HL-60/S4 (cell line): ENCODE data around the gene TUBGCP5.

ENCODE experiments used
- in situ Hi-C: fragments of 300-500 bp; cut with MboI; formaldehyde crosslinking; loops from 2 replicates; pipeline ENCODE4 v1.14.3; 2022; ENCODE audit warnings: low sequenced_read_pairs

Gene TUBGCP5

DNA sequence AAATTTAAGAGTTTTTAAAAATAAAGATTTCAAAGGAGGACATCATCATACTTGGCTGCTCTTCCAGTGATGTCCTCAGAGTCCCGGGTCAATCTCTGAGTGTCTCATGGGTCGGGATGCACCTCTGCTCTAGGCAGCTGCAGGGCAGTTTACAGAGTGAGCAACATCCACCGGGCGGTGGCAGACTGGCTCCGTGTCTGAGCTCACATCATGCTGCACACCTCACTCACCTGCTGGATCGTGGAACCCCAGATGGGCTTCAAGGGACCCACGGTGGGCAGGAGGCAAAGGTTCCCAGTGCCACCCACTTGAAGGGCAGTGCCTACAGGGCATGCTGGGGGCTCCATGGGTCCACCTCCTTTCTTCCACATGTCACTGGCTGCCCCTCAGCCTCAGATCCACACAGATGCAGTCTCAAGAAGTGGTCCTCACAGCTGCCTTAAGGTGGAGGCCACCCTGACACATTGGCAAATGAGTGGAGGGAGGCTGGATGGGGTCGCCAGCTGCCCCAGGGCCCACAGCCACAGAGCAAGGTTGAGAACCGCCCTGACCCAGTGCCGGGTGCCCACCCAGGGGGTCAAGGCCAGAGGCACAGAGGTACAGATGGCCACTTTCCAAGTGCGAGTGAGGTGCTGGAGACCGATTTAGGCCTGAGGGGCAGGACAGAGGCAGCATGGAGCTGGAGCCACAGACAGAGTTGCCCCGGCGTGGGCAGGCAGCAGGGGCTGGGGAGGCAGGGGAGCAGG, 84.4 kb downstream of the TUBGCP5 start:
- in situ Hi-C loops = no loop called here

DNA sequence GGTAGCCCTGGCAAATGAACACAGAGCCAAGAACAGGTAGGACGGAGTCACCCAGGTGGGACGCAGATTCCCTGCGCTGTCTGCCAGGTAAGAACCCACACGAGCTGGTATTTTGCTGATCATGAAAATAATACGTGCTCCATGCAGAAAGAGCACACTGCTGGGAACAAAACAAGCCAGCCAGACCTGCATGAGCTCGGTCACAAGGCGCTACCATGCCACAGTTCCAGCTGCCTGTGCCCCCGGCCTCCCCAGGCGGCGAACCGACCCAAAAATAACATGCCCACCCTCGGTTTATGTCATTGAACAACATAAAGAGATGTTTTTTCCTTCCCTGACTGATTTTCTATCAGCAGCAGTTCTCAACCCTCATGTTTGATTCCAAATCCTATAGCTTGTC, 85.0 kb downstream of the TUBGCP5 start:
- in situ Hi-C loops = no loop called here

DNA sequence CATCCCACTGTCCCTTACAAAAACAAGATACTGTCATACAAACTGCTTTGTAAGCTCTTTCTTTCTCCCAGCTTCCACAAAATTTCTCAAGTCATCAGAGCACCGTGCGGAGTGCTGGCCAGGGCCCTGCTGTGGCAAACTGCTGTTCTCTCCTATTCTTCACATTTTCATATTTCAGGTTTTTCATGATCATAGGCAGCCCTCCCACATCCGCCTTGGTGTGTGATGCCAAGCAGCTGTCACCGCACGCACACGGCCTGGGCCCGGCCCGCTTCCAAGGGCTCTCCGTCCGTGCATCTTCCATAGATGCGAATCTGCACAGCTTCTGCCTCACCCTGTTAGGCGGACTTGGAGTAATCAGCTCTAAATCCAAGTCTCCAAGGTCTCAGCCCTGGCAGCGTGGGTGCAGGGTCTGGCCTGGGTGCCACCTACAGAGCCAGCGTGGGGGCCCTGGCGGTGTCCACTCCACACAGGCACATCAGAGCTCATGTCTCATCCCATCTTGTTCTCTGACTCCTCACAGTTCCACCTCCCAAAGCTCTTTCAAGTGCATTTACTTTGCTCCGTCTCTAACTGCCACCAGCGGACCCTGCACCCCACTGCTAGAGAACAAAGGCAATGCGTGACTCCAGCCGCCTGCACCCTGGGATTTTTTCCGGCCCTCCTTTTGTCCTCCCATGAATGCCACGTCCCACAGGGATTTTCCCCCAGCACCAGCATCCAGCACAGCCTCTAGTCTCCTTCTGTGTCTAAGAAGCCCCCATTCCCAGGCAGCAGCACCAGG, 86.4 kb downstream of the TUBGCP5 start:
- in situ Hi-C loops = no loop called here

DNA sequence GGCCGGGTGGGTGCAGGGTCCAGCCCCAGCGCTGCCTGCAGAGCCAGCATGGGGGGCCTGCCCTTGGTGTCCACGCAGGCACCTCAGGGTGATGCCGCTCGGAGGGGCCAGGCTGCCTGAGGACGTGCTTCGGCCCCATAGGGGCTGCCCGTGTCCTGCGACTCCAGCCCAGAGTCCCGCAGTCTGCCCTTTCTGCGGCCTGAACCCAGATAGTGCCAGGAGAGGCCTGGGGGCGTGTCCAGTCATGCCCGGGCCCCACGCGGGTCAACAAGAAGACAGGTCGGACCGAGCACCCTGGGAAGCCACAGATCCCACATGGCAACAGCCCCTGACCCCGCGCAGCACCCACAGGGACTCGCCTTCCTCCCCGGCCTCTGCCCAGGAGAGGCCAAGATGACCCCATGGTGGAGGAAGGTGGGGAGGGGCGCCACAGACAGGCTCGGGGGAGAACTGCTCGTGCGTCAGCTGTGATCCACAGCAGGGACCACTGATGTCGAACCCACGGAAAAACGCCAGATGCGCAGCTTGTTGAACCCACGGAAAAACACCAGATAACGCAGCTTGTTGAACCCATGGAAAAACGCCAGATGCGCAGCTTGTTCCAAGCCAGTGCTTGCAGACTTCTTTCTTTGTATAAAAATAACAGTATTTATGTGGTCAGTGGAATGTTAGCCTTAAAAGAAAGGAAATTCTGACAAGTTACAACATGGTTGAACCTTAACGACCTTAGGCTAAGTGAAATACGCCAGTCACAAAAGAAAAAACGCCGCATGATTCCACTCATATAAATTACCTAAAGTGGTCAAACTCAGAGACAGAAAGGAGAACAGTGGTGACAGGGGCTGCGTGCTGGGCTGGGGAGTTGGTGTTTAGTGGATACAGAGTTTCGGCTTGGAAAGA, 87.7 kb downstream of the TUBGCP5 start:
- in situ Hi-C loops = no loop called here

DNA sequence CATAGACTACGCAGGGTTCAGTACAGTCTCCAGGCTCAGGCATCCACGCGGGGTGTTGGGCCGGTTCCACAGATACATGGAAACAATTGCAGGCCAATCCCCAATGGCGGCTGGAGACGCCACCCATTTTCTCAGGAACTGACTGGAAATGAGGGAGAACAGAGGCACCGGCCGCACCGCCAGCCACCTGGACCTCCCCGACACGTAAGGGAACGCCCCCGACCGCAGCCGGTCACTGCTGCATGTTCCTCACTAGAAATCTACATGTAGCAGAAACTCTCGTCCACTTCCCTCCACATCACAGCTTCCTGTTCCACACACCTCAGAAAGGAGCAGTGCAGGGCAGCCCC, 88.4 kb downstream of the TUBGCP5 start:
- in situ Hi-C loops = no loop called here

DNA sequence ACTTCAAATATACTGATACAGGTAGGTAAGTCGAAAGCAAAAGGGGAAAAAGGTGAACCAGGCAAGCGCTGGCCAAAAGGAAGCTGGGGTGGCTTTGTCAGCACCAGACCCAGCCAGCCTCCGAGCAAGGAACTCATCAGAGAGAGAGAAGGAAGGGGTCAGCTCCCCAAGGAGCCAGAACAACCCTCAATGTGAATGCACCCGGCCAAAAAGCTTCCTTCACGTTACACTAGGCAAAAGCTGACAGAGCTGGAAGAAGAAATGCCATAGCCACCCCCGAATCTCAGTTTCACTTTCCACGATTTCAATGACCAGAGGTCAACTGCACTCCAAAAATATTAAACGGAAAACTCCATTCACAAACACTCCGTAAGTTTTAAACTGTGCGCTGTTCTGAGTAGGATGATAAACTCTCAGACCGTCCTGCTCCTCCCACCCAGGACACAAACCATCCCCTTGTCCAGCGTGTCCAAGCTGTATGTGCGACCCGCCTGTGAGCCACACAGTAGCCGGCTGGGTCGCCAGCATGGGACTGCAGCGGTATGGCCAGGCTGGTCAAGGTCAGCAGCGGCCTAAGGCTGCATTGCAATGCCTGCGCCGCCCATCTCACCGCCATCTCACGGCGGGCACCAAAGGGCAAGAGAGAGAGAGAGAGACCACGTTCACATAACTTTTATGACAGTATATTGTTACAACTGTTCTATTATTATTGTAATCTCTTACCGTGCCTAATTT, 88.9 kb downstream of the TUBGCP5 start:
- in situ Hi-C loops = no loop called here
